Right lobe of liver (tissue), 6 donors: ENCODE measurements around the gene IFT20. TPM values are rescaled to one million over a fixed set of nuclear protein-coding genes. Genes with fewer than 3 reads are reported as not detected.

ENCODE experiments used
- ATAC-seq, 4 donors: fragments of 200-7000 bp; cut with Tn5 transposase; one replicate each; pipeline ENCODE4 v1.9.1; 2020; ENCODE audit warnings: mild to moderate bottlenecking in 4 of 4, moderate library complexity in 4 of 4
- DNase-seq, 3 donors: peaks; one replicate each; pipeline ENCODE4 v3.0.0-alpha.2; 2020
- H3K27ac ChIP-seq, 3 donors: fragments of 200-600 bp; one replicate each; pipeline ENCODE4 v1.8.0; 2022
- H3K27me3 ChIP-seq, 2 donors: fragments of 200-600 bp; one replicate each; pipeline ENCODE4 v1.8.0; 2022
- H3K36me3 ChIP-seq, 4 donors: fragments of 200-600 bp; sonication (generic) in 1 of 4; one replicate each; pipeline versions ENCODE4 v1.5.1 to v1.8.0; 2017 to 2022; ENCODE audit warnings: control low read depth in 1 of 4
- H3K4me1 ChIP-seq, 4 donors: fragments of 200-600 bp; sonication (generic) in 1 of 4; one replicate each; pipeline versions ENCODE4 v1.5.1 to v1.8.0; 2017 to 2022; ENCODE audit warnings: control low read depth in 1 of 4
- H3K4me3 ChIP-seq, 3 donors: fragments of 200-600 bp; one replicate each; pipeline ENCODE4 v1.8.0; 2022
- H3K9me3 ChIP-seq, 4 donors: fragments of 200-600 bp; sonication (generic) in 1 of 4; one replicate each; pipeline versions ENCODE4 v1.5.1 to v1.8.0; 2017 to 2022; ENCODE audit warnings: control low read depth in 1 of 4
- CTCF ChIP-seq, 4 donors: fragments of 200-600 bp in 3 of 4; fragments of 450-650 bp in 1 of 4; IDR thresholded peaks; one replicate each; pipeline versions ENCODE4 v1.5.1 to v1.8.0; 2016 to 2022; ENCODE audit warnings: antibody characterized with exemption in 4 of 4, mild to moderate bottlenecking in 2 of 4
- POLR2A ChIP-seq: fragments of 450-650 bp; IDR thresholded peaks from one replicate; pipeline ENCODE4 v1.6.1; 2017; ENCODE audit warnings: antibody characterized with exemption, mild to moderate bottlenecking
- WGBS: methylation state at CpG from one replicate; pipeline ENCODE4 v1.1.6; 2018; ENCODE audit warnings: low coverage, low lambda C conversion rate; ENCODE audit not compliant: insufficient coverage; ENCODE audit errors: missing lambda C conversion rate; 5-methylcytosine and 5-hydroxymethylcytosine counted together
- intact Hi-C, 2 donors: fragments of 100-400 bp; cut with DNase I; formaldehyde crosslinking; loops; one replicate each; pipeline versions ENCODE4 v1.11.2 to v1.14.1; 2022
- total RNA-seq, 6 experiments: library from RNA; depleted of rRNA in 2 of 6; stranded (reverse); fragments of >200 nt in 2 of 6; fragmentation: NEBNext Ultra II Directional in 3 of 6; extraction: Animal tissue kit (Norgen Biotek cat#: 25700) in 3 of 6; gene quantifications; one replicate each; pipeline versions ENCODE4 v1.1.0 to v1.2.4, GENCODE V29; 2016 to 2023
- donor health status: DM: no; HTN: yes; CAD: no.
- donor health status: DM: no; HTN: no; CAD: no.
- donor health status: DM: no; HTN: no; CAD: no.
- donor health status: DM: no; HTN: yes; CAD: no.
- donor health status: DM: no; HTN: yes; CAD: no.

The IFT20 gene
- total RNA-seq, 6 experiments from 2014 or later: 20.6 to 29.6 (median 26.1) TPM

GRCh38 chr17:28317966-28318758 is 17.1 kb downstream of the IFT20 start:
- no peak for DNase-seq
- peak overlapping the region; percentile 67 to 77 (median 75) for H3K4me3 ChIP-seq
- H3K27me3 ChIP-seq: no peaks in the 10 kb centered on the region
- peaks cover 0 to 34% (median 0%) of the 10 kb centered on the region in 4 donors for H3K4me1 ChIP-seq
- no peaks in the 10 kb centered on the region for H3K9me3 ChIP-seq
- TF ChIP-seq POLR2A (no peak), CTCF (IDR thresholded peaks at IDR 0.05) (no peak)
- WGBS: 13% methylated on average over 34 of the region's 40 CpGs
- peak overlapping the region in 1 of 3 donors; percentile 31 for H3K27ac ChIP-seq
- intact Hi-C loops: no loop called here
- peak in 1 of 4 donors; percentile 0 for ATAC-seq
- no peaks in the 10 kb centered on the region for H3K36me3 ChIP-seq

- ATAC-seq (no peak), DNase-seq (no peak)
- intact Hi-C loops: no loop called here
- H3K36me3 ChIP-seq: no peaks in the 10 kb centered on the region
- no peak overlapping the region for H3K27ac ChIP-seq
- no peaks in the 10 kb centered on the region for H3K9me3 ChIP-seq
- H3K4me1 ChIP-seq: peaks cover 0 to 26% (median 0%) of the 10 kb centered on the region in 4 donors
- no peak for TF ChIP-seq CTCF (IDR thresholded peaks at IDR 0.05)
- TF ChIP-seq POLR2A: no peak
- H3K27me3 ChIP-seq: no peaks in the 10 kb centered on the region
- H3K4me3 ChIP-seq: no peak overlapping the region
- WGBS: 82% methylated on average over 17 of the region's 21 CpGs
Measured at GRCh38 chr17:28317099-28317965, 17.9 kb downstream of the IFT20 start.

GRCh38 chr17:28315846-28316705 is 19.2 kb downstream of the IFT20 start:
- Histone ChIP-seq H3K36me3 (no peaks in the 10 kb centered on the region), H3K4me1 (peaks cover 0 to 17% (median 0%) of the 10 kb centered on the region in 4 donors), H3K27ac (no peak overlapping the region), H3K27me3 (no peaks in the 10 kb centered on the region), H3K4me3 (no peak overlapping the region), H3K9me3 (no peaks in the 10 kb centered on the region)
- DNase-seq (no peak), ATAC-seq (no peak)
- intact Hi-C loops: no loop called here
- no peak for TF ChIP-seq POLR2A
- TF ChIP-seq CTCF (IDR thresholded peaks at IDR 0.05): no peak
- 90% methylated on average over 4 of the region's 4 CpGs for WGBS

GRCh38 chr17:28313841-28314240 is 21.4 kb downstream of the IFT20 start:
- 49% methylated on average over 2 of the region's 2 CpGs for WGBS
- ATAC-seq: peak in 1 of 4 donors; percentile 37

More at GRCh38 chr17:28313841-28314240, 21.4 kb downstream of the IFT20 start:
- no peak overlapping the region for H3K4me3 ChIP-seq
- no peaks in the 10 kb centered on the region for H3K27me3 ChIP-seq
- peaks cover 0 to 9% (median 0%) of the 10 kb centered on the region in 4 donors for H3K4me1 ChIP-seq
- intact Hi-C loops: no loop called here
- no peak for TF ChIP-seq POLR2A
- TF ChIP-seq CTCF (IDR thresholded peaks at IDR 0.05): no peak
- H3K9me3 ChIP-seq: no peaks in the 10 kb centered on the region
- no peak overlapping the region for H3K27ac ChIP-seq
- no peaks in the 10 kb centered on the region for H3K36me3 ChIP-seq
- peak in 1 of 3 donors; percentile 75 for DNase-seq
